HCEC 1CT (cell line): ENCODE results near the gene PDE7B.
"Not testable (repeated sequence)": the region's sequence is repeated elsewhere in the genome, so short reads cannot be mapped to it uniquely, and the experiment has no call there.

Experiments
- DNase-seq: peaks from one replicate; pipeline ENCODE4 v3.0.0-alpha.2; 2017

The PDE7B gene

GRCh38 chr6:136079701-136080565 is 228.4 kb downstream of the PDE7B start:
- DNase-seq, result no peak

- DNase-seq, result no peak
These were observed 232.0 kb downstream of the PDE7B start for GRCh38 chr6:136083540-136083939.

- no peak for DNase-seq
These were observed 232.9 kb downstream of the PDE7B start for GRCh38 chr6:136084403-136084802.

GRCh38 chr6:136085370-136086115 is 234.0 kb downstream of the PDE7B start:
- no peak for DNase-seq

- no peak for DNase-seq
These were observed 235.2 kb downstream of the PDE7B start for GRCh38 chr6:136086686-136087085.

GRCh38 chr6:136087986-136088385 is 236.5 kb downstream of the PDE7B start:
- DNase-seq, result no peak

- DNase-seq, result no peak
These were observed 237.2 kb downstream of the PDE7B start for GRCh38 chr6:136088693-136089092.

- no peak for DNase-seq
These were observed 238.4 kb downstream of the PDE7B start for GRCh38 chr6:136089876-136090275.

- DNase-seq, result no peak
These were observed 239.4 kb downstream of the PDE7B start for GRCh38 chr6:136090929-136091328.

- no peak for DNase-seq
These were observed 241.4 kb downstream of the PDE7B start for GRCh38 chr6:136092897-136093296.

GRCh38 chr6:136093835-136094234 is 242.3 kb downstream of the PDE7B start:
- DNase-seq, result no peak

GRCh38 chr6:136094812-136095211 is 243.3 kb downstream of the PDE7B start:
- DNase-seq, result no peak

GRCh38 chr6:136095986-136096385 is 244.5 kb downstream of the PDE7B start:
- no peak for DNase-seq

GRCh38 chr6:136102991-136103688 is 251.6 kb downstream of the PDE7B start:
- no peak for DNase-seq

- DNase-seq, result no peak
These were observed 252.3 kb downstream of the PDE7B start for GRCh38 chr6:136103763-136104311.

GRCh38 chr6:136104556-136104955 is 253.1 kb downstream of the PDE7B start:
- no peak for DNase-seq

GRCh38 chr6:136105797-136106196 is 254.3 kb downstream of the PDE7B start:
- DNase-seq, result not testable (repeated sequence)

- no peak for DNase-seq
These were observed 257.0 kb downstream of the PDE7B start for GRCh38 chr6:136108361-136108945.

- no peak for DNase-seq
These were observed 260.3 kb downstream of the PDE7B start for GRCh38 chr6:136111831-136112230.

- DNase-seq, result no peak
These were observed 260.8 kb downstream of the PDE7B start for GRCh38 chr6:136112262-136112661.

- peak; percentile 67 for DNase-seq
These were observed 262.3 kb downstream of the PDE7B start for GRCh38 chr6:136113736-136114173.

GRCh38 chr6:136114661-136115060 is 263.2 kb downstream of the PDE7B start:
- DNase-seq, result no peak

- no peak for DNase-seq
These were observed 264.4 kb downstream of the PDE7B start for GRCh38 chr6:136115941-136116340.
